Ovary (tissue), 3 donors: Measurements from ENCODE around the gene GLYATL3.

ENCODE experiments used
- EP300 ChIP-seq: sonication (generic); formaldehyde crosslinking; IDR thresholded peaks from one replicate; pipeline ENCODE4 v1.6.1; 2017; ENCODE audit warnings: antibody characterized with exemption
- POLR2A ChIP-seq: fragments of 450-650 bp; IDR thresholded peaks from one replicate; pipeline ENCODE4 v1.6.1; 2017; ENCODE audit warnings: antibody characterized with exemption, mild to moderate bottlenecking, moderate library complexity
- TF ChIP-seq, protein P1 (sequence below), 3 donors: fragments of 450-650 bp in 2 of 3; fragments of 200-600 bp in 1 of 3; IDR thresholded peaks; one replicate each; pipeline versions ENCODE4 v1.5.1 to v1.8.0; 2016 to 2022; ENCODE audit warnings: antibody characterized with exemption in 3 of 3, mild to moderate bottlenecking in 1 of 3
- donor health status: DM: no; HTN: no; CAD: no.

GRCh38 chr6:49464691-49465090 is 35.0 kb upstream of the GLYATL3 start:
- no peak for TF ChIP-seq POLR2A
- TF ChIP-seq EP300: no peak
- TF ChIP-seq, protein P1, sequence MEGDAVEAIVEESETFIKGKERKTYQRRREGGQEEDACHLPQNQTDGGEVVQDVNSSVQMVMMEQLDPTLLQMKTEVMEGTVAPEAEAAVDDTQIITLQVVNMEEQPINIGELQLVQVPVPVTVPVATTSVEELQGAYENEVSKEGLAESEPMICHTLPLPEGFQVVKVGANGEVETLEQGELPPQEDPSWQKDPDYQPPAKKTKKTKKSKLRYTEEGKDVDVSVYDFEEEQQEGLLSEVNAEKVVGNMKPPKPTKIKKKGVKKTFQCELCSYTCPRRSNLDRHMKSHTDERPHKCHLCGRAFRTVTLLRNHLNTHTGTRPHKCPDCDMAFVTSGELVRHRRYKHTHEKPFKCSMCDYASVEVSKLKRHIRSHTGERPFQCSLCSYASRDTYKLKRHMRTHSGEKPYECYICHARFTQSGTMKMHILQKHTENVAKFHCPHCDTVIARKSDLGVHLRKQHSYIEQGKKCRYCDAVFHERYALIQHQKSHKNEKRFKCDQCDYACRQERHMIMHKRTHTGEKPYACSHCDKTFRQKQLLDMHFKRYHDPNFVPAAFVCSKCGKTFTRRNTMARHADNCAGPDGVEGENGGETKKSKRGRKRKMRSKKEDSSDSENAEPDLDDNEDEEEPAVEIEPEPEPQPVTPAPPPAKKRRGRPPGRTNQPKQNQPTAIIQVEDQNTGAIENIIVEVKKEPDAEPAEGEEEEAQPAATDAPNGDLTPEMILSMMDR (IDR thresholded peaks at IDR 0.05): no peak
